ENCODE results near the gene PEMT.

DNA sequence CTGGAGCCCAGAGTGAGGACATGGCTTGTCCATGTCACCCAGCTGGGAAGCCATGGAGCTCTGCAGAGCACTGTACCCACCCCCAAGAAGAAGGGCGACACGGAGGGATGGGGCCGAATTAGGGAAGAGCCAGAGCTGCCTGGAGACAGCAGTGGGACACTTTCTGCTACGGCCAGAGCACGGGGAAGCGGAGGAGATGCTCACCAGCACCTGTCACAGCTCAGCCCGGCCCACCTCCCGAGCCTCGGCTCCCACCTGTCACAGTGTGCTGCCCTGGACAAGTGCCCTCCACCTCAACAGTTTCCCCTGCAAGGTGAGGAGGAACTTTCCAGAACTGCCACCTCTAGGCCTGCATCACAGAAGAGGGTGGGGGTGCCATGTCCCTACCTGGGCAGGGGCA lies 36.4 kb downstream of the PEMT start:
- no peak for TF ChIP-seq PRDM4 (tag by site-specific recombination; IDR thresholded peaks at IDR 0.05)
- TF ChIP-seq ZNF114 (tag by site-specific recombination; IDR thresholded peaks at IDR 0.05), result no peak
- no peak for TF ChIP-seq CTCF (tag by site-specific recombination; IDR thresholded peaks at IDR 0.05)
- no peak for TF ChIP-seq ZSCAN16 (tag by site-specific recombination; IDR thresholded peaks at IDR 0.05)
- no peak for TF ChIP-seq ZBTB1 (tag by site-specific recombination; IDR thresholded peaks at IDR 0.05)
- no peak for TF ChIP-seq ZBTB11 (tag by site-specific recombination; conservative IDR thresholded peaks at IDR 0.05; ENCODE audit: low read depth)
- TF ChIP-seq RBAK (tag by site-specific recombination; IDR thresholded peaks at IDR 0.05), result no peak
- no peak for TF ChIP-seq TCF7L2 (IDR thresholded peaks at IDR 0.05; ENCODE audit: borderline replicate concordance, low read depth, low read length)
- no peak for TF ChIP-seq SETDB1 (IDR thresholded peaks at IDR 0.05; ENCODE audit: insufficient read length, low read length)
- no peak for TF ChIP-seq ATF2 (tag by site-specific recombination; IDR thresholded peaks at IDR 0.05; ENCODE audit: low read depth)
- no peak for TF ChIP-seq TSHZ1 (tag by site-specific recombination; IDR thresholded peaks at IDR 0.05; ENCODE audit: borderline replicate concordance)
- no peak for TF ChIP-seq ZNF510 (tag by site-specific recombination; IDR thresholded peaks at IDR 0.05; ENCODE audit: insufficient replicate concordance)

Data from HEK293 (cell line).